Activated naive CD4-positive, alpha-beta T cell treated with anti-CD3 and anti-CD28 coated beads, Interleukin-2, amount 50 U/mL, for 72 hours (primary cell): ENCODE data around the gene POU6F2. TPM values are rescaled to one million over a fixed set of nuclear protein-coding genes. Genes with fewer than 3 reads are reported as not detected.
"Not testable (repeated sequence)": the region's sequence is repeated elsewhere in the genome, so short reads cannot be mapped to it uniquely, and the experiment has no call there.

Source experiments
- ATAC-seq, 2 donors: fragments of 150-1000 bp; cut with Tn5 transposase; 2 replicates each; pipeline ENCODE4 v1.10.0; 2021; ENCODE audit warnings: mild to moderate bottlenecking in 2 of 2, moderate library complexity in 2 of 2
- DNase-seq, 2 donors: peaks; one replicate each; pipeline ENCODE4 v3.0.0; 2021 to 2022; ENCODE audit warnings: low spot score in 2 of 2
- H3K27ac Mint-ChIP-seq, 2 donors: one replicate each; pipeline ENCODE4 v1.8.0; 2022; ENCODE audit warnings: mild to moderate bottlenecking in 2 of 2, mixed read lengths in 2 of 2
- H3K36me3 Mint-ChIP-seq, 2 donors: one replicate each; pipeline ENCODE4 v1.8.0; 2022; ENCODE audit warnings: mixed read lengths in 2 of 2
- H3K9me3 Mint-ChIP-seq, 2 donors: one replicate each; pipeline ENCODE4 v1.8.0; 2022; ENCODE audit warnings: mixed read lengths in 2 of 2
- total RNA-seq, 2 donors: library from RNA; stranded (reverse); gene quantifications; one replicate each; pipeline ENCODE4 v1.2.3, GENCODE V29; 2022

Gene POU6F2
- under 1 TPM; 0.16 to 0.18 TPM for total RNA-seq

- ATAC-seq (no peak), DNase-seq (no peak)
- peaks cover 0 to 7% of the 10 kb centered on the region in 2 donors for H3K36me3 Mint-ChIP-seq
- H3K9me3 Mint-ChIP-seq = no peaks in the 10 kb centered on the region
- no peak within 1 kb of the TSS for H3K27ac Mint-ChIP-seq
Observed at GRCh38 chr7:38977685-38978084, at the start of gene POU6F2. TSS of gene POU6F2 (plus strand) at chr7:38977909. CDS start at chr7:38977954, 45 bp downstream.

- DNase-seq = no peak
- ATAC-seq = no peak
- Mint-ChIP-seq H3K9me3 (no peaks in the 10 kb centered on the region), H3K36me3 (no peaks in the 10 kb centered on the region), H3K27ac (no peak overlapping the region)
Observed at GRCh38 chr7:38928506-38928905, 49.2 kb upstream of the POU6F2 start.

- no peak for DNase-seq
- ATAC-seq = no peak
- H3K9me3 Mint-ChIP-seq = no peaks in the 10 kb centered on the region
- no peak overlapping the region for H3K27ac Mint-ChIP-seq
- no peaks in the 10 kb centered on the region for H3K36me3 Mint-ChIP-seq
Observed at GRCh38 chr7:38929460-38930171, 48.1 kb upstream of the POU6F2 start.

GRCh38 chr7:38932509-38933168 lies 45.1 kb upstream of the POU6F2 start:
- no peak overlapping the region for H3K27ac Mint-ChIP-seq
- peak in 1 of 2 donors; percentile 40 for ATAC-seq
- peak in 1 of 2 donors; percentile 67 for DNase-seq
- no peaks in the 10 kb centered on the region for H3K9me3 Mint-ChIP-seq
- no peaks in the 10 kb centered on the region for H3K36me3 Mint-ChIP-seq

- ATAC-seq = no peak
- no peak overlapping the region for H3K27ac Mint-ChIP-seq
Observed at GRCh38 chr7:38934051-38934450, 43.7 kb upstream of the POU6F2 start.

GRCh38 chr7:38934536-38934935 lies 43.2 kb upstream of the POU6F2 start:
- no peak for ATAC-seq
- H3K36me3 Mint-ChIP-seq = no peaks in the 10 kb centered on the region
- DNase-seq = no peak
- no peak overlapping the region for H3K27ac Mint-ChIP-seq
- no peaks in the 10 kb centered on the region for H3K9me3 Mint-ChIP-seq

More at GRCh38 chr7:38934051-38934450, 43.7 kb upstream of the POU6F2 start:
- H3K9me3 Mint-ChIP-seq = no peaks in the 10 kb centered on the region
- DNase-seq = no peak
- no peaks in the 10 kb centered on the region for H3K36me3 Mint-ChIP-seq

- Mint-ChIP-seq H3K9me3 (no peaks in the 10 kb centered on the region), H3K27ac (no peak overlapping the region), H3K36me3 (no peaks in the 10 kb centered on the region)
- ATAC-seq = no peak
- DNase-seq = no peak
Observed at GRCh38 chr7:38936641-38937040, 41.1 kb upstream of the POU6F2 start.

GRCh38 chr7:38938001-38938485 lies 39.7 kb upstream of the POU6F2 start:
- Mint-ChIP-seq H3K27ac (no peak overlapping the region), H3K9me3 (no peaks in the 10 kb centered on the region), H3K36me3 (no peaks in the 10 kb centered on the region)
- DNase-seq (no peak), ATAC-seq (no peak)

- no peak for DNase-seq
- H3K27ac Mint-ChIP-seq = no peak overlapping the region
- no peaks in the 10 kb centered on the region for H3K9me3 Mint-ChIP-seq
- H3K36me3 Mint-ChIP-seq = no peaks in the 10 kb centered on the region
- ATAC-seq = no peak
Observed at GRCh38 chr7:38938589-38938988, 39.1 kb upstream of the POU6F2 start.

- H3K27ac Mint-ChIP-seq = no peak overlapping the region
- H3K9me3 Mint-ChIP-seq = no peaks in the 10 kb centered on the region
- ATAC-seq (no peak), DNase-seq (no peak)
- H3K36me3 Mint-ChIP-seq = no peaks in the 10 kb centered on the region
Observed at GRCh38 chr7:38940774-38941173, 36.9 kb upstream of the POU6F2 start.

GRCh38 chr7:38942431-38943051 lies 35.2 kb upstream of the POU6F2 start:
- Mint-ChIP-seq H3K9me3 (no peaks in the 10 kb centered on the region), H3K36me3 (no peaks in the 10 kb centered on the region), H3K27ac (no peak overlapping the region)
- no peak for ATAC-seq
- DNase-seq = no peak

GRCh38 chr7:38947541-38947940 lies 30.2 kb upstream of the POU6F2 start:
- not testable (repeated sequence) for H3K27ac Mint-ChIP-seq, H3K36me3 Mint-ChIP-seq, ATAC-seq, DNase-seq, H3K9me3 Mint-ChIP-seq

- Mint-ChIP-seq H3K36me3 (no peaks in the 10 kb centered on the region), H3K27ac (no peak overlapping the region), H3K9me3 (no peaks in the 10 kb centered on the region)
- DNase-seq (no peak), ATAC-seq (no peak)
Observed at GRCh38 chr7:38950309-38950708, 27.4 kb upstream of the POU6F2 start.

- ATAC-seq = no peak
- DNase-seq = no peak
- Mint-ChIP-seq H3K36me3 (no peaks in the 10 kb centered on the region), H3K27ac (no peak overlapping the region), H3K9me3 (no peaks in the 10 kb centered on the region)
Observed at GRCh38 chr7:38951213-38951612, 26.5 kb upstream of the POU6F2 start.

GRCh38 chr7:38953227-38953626 lies 24.5 kb upstream of the POU6F2 start:
- ATAC-seq (no peak), DNase-seq (no peak)

GRCh38 chr7:38953971-38954370 lies 23.7 kb upstream of the POU6F2 start:
- no peak for DNase-seq
- no peaks in the 10 kb centered on the region for H3K9me3 Mint-ChIP-seq
- no peak for ATAC-seq
- no peaks in the 10 kb centered on the region for H3K36me3 Mint-ChIP-seq
- no peak overlapping the region for H3K27ac Mint-ChIP-seq

More at GRCh38 chr7:38953227-38953626, 24.5 kb upstream of the POU6F2 start:
- Mint-ChIP-seq H3K9me3 (no peaks in the 10 kb centered on the region), H3K36me3 (no peaks in the 10 kb centered on the region), H3K27ac (no peak overlapping the region)

- ATAC-seq (no peak), DNase-seq (no peak)
- Mint-ChIP-seq H3K36me3 (no peaks in the 10 kb centered on the region), H3K27ac (no peak overlapping the region), H3K9me3 (no peaks in the 10 kb centered on the region)
Observed at GRCh38 chr7:38955892-38956291, 21.8 kb upstream of the POU6F2 start.
